ENCODE results near the gene CLSTN1. TPM values are rescaled to one million over a fixed set of nuclear protein-coding genes. Genes with fewer than 3 reads are reported as not detected.

The CLSTN1 gene
- total and polyA plus RNA-seq, 2 donors from 2014 or later = 114 to 158 TPM

DNA sequence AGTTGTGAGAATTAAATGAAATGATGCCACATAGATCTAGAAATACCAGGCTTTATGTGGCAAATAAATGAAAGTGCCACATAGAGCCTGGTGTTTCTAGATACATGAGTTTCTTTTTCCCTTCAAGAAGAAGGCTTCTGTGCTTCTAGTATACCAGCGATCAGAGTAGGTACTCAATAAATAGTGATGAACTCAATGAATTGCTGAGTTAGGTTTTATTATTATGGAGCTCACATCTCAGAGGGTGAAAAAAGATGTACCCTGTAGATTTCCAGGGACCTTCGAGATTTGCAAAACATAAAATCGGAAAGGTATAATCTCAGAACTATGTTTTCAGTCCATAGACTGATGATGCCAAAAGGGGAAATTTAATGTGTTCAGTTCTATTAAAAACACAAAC, 2.3 kb upstream of the CLSTN1 start:
- Histone ChIP-seq H3K36me3 (ENCODE audit: control insufficient read depth in 2 of 3, insufficient read depth in 3 of 3, low read length in 3 of 3) (no peaks in the 10 kb centered on the region), H3K4me3 (ENCODE audit: low read length in 3 of 3) (no peak overlapping the region), H3K9ac (ENCODE audit: low read length in 3 of 3) (peak overlapping the region in 1 of 3 donors; percentile 43), H3K9me3 (ENCODE audit: control insufficient read depth in 2 of 3, insufficient read depth in 1 of 3, low read length in 3 of 3) (no peaks in the 10 kb centered on the region), H3K27me3 (ENCODE audit: control insufficient read depth, insufficient read depth, low read length) (no peaks in the 10 kb centered on the region), H3K4me1 (ENCODE audit: control insufficient read depth in 2 of 3, insufficient read depth in 2 of 3, low read depth in 1 of 3, low read length in 3 of 3) (peaks cover 0 to 24% (median 20%) of the 10 kb centered on the region in 3 donors), H3K27ac (ENCODE audit: low read depth in 2 of 2, low read length in 2 of 2) (peak overlapping the region; percentile 60 to 81)
- FAIRE-seq = no peak
- DNase-seq = no peak
- intact Hi-C loops (cut with DNase I) = no loop called here
- TF ChIP-seq CTCF (IDR thresholded peaks at IDR 0.05; ENCODE audit: borderline replicate concordance, extremely low read depth, insufficient read depth) = no peak

- DNase-seq (peak in 3 of 5 donors; percentile 58 to 92 (median 60)), FAIRE-seq (no peak)
- H3K4me1 ChIP-seq (ENCODE audit: control insufficient read depth in 2 of 3, insufficient read depth in 2 of 3, low read depth in 1 of 3, low read length in 3 of 3) = peaks cover 0 to 24% (median 20%) of the 10 kb centered on the region in 3 donors
- intact Hi-C loops (cut with DNase I) = no loop called here
- peak overlapping the region; percentile 78 to 81 for H3K27ac ChIP-seq (ENCODE audit: low read depth in 2 of 2, low read length in 2 of 2)
- no peaks in the 10 kb centered on the region for H3K27me3 ChIP-seq (ENCODE audit: control insufficient read depth, insufficient read depth, low read length)
- H3K4me3 ChIP-seq (ENCODE audit: low read length in 3 of 3) = no peak overlapping the region
- no peaks in the 10 kb centered on the region for H3K36me3 ChIP-seq (ENCODE audit: control insufficient read depth in 2 of 3, insufficient read depth in 3 of 3, low read length in 3 of 3)
- no peaks in the 10 kb centered on the region for H3K9me3 ChIP-seq (ENCODE audit: control insufficient read depth in 2 of 3, insufficient read depth in 1 of 3, low read length in 3 of 3)
- no peak for TF ChIP-seq CTCF (IDR thresholded peaks at IDR 0.05; ENCODE audit: borderline replicate concordance, extremely low read depth, insufficient read depth)
- H3K9ac ChIP-seq (ENCODE audit: low read length in 3 of 3) = peak overlapping the region in 1 of 3 donors; percentile 43
Measured at GRCh38 chr1:9825093-9826074, 1.6 kb upstream of the CLSTN1 start.

- no peak overlapping the region for H3K9ac ChIP-seq (ENCODE audit: low read length in 3 of 3)
- no peaks in the 10 kb centered on the region for H3K9me3 ChIP-seq (ENCODE audit: control insufficient read depth in 2 of 3, insufficient read depth in 1 of 3, low read length in 3 of 3)
- no peak for DNase-seq
- peak overlapping the region; percentile 78 to 81 for H3K27ac ChIP-seq (ENCODE audit: low read depth in 2 of 2, low read length in 2 of 2)
- peaks cover 0 to 24% (median 20%) of the 10 kb centered on the region in 3 donors for H3K4me1 ChIP-seq (ENCODE audit: control insufficient read depth in 2 of 3, insufficient read depth in 2 of 3, low read depth in 1 of 3, low read length in 3 of 3)
- no peaks in the 10 kb centered on the region for H3K27me3 ChIP-seq (ENCODE audit: control insufficient read depth, insufficient read depth, low read length)
- intact Hi-C loops (cut with DNase I) = no loop called here
- no peaks in the 10 kb centered on the region for H3K36me3 ChIP-seq (ENCODE audit: control insufficient read depth in 2 of 3, insufficient read depth in 3 of 3, low read length in 3 of 3)
- no peak for FAIRE-seq
- TF ChIP-seq CTCF (IDR thresholded peaks at IDR 0.05; ENCODE audit: borderline replicate concordance, extremely low read depth, insufficient read depth) = no peak
- H3K4me3 ChIP-seq (ENCODE audit: low read length in 3 of 3) = peak overlapping the region in 2 of 3 donors; percentile 54 to 69
Measured at GRCh38 chr1:9824702-9825089, 931 bp upstream of the CLSTN1 start.
